ENCODE data around the gene DNAJA1.
"Not testable (repeated sequence)": the region's sequence is repeated elsewhere in the genome, so short reads cannot be mapped to it uniquely, and the experiment has no call there.

DNAJA1 gene

GRCh38 chr9:33024966-33025571 is at the start of gene DNAJA1:
Gene DNAJA1 (plus strand): TSS chr9:33025273. CDS start chr9:33026485, 1,212 bp downstream.
- peak; percentile 96 to 97 for DNase-seq

- DNase-seq = no peak
Measured at GRCh38 chr9:32978051-32978450, 47.0 kb upstream of the DNAJA1 start.

GRCh38 chr9:32986971-32987370 is 38.1 kb upstream of the DNAJA1 start:
- DNase-seq = no peak

GRCh38 chr9:32989660-32990059 is 35.4 kb upstream of the DNAJA1 start:
- no peak for DNase-seq

GRCh38 chr9:32991897-32992594 is 33.0 kb upstream of the DNAJA1 start:
- no peak for DNase-seq

- no peak for DNase-seq
Measured at GRCh38 chr9:32992595-32993238, 32.4 kb upstream of the DNAJA1 start.

- DNase-seq = peak; percentile 23 to 44
Measured at GRCh38 chr9:33000682-33001055, 24.4 kb upstream of the DNAJA1 start.

- DNase-seq = not testable (repeated sequence)
Measured at GRCh38 chr9:33005335-33005734, 19.7 kb upstream of the DNAJA1 start.

- DNase-seq = no peak
Measured at GRCh38 chr9:33007755-33008154, 17.3 kb upstream of the DNAJA1 start.

GRCh38 chr9:33011831-33012230 is 13.2 kb upstream of the DNAJA1 start:
- no peak for DNase-seq

- no peak for DNase-seq
Measured at GRCh38 chr9:33012328-33013069, 12.6 kb upstream of the DNAJA1 start.

GRCh38 chr9:33013962-33014664 is 11.0 kb upstream of the DNAJA1 start:
- no peak for DNase-seq

- no peak for DNase-seq
Measured at GRCh38 chr9:33014665-33015014, 10.4 kb upstream of the DNAJA1 start.

GRCh38 chr9:33017283-33018041 is 7.6 kb upstream of the DNAJA1 start:
- DNase-seq = no peak

GRCh38 chr9:33019797-33020196 is 5.3 kb upstream of the DNAJA1 start:
- DNase-seq = no peak

GRCh38 chr9:33022303-33022702 is 2.8 kb upstream of the DNAJA1 start:
- DNase-seq = no peak

GRCh38 chr9:33022755-33023154 is 2.3 kb upstream of the DNAJA1 start:
- DNase-seq = no peak

GRCh38 chr9:33023661-33024060 is 1.4 kb upstream of the DNAJA1 start:
- no peak for DNase-seq

- DNase-seq = no peak
Measured at GRCh38 chr9:33024126-33024965, 727 bp upstream of the DNAJA1 start.

- DNase-seq = peak; percentile 84 to 89
Measured at GRCh38 chr9:33025572-33026342, 684 bp downstream of the DNAJA1 start.
